HG02852 (cell line): Measurements from ENCODE around the gene SOX13.

Experiments
- ATAC-seq: cut with Tn5 transposase; IDR thresholded peaks from one replicate; pipeline ENCODE4 v1.9.1; 2021; ENCODE audit warnings: mild to moderate bottlenecking, moderate library complexity; ENCODE audit not compliant: unreplicated experiment

The SOX13 gene

DNA sequence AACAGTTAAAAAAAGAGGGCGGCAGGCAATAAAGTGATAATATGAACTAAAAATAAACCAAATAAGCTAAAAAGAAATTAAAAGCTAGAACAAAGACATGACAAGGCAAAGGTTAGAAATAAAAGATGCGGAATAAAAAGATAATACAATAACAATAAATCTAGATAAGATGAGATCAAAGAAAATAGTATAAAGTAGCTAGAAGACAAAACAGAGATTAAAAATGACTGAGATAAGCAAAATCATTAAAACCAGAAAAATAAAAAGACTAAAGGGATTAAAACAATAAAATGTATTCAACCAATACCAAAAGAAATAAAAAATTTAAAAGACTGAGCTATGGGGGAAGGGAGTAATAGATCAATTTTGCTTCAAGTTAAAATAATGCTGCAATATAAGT is 10.8 kb upstream of the SOX13 start:
- no peak for ATAC-seq

DNA sequence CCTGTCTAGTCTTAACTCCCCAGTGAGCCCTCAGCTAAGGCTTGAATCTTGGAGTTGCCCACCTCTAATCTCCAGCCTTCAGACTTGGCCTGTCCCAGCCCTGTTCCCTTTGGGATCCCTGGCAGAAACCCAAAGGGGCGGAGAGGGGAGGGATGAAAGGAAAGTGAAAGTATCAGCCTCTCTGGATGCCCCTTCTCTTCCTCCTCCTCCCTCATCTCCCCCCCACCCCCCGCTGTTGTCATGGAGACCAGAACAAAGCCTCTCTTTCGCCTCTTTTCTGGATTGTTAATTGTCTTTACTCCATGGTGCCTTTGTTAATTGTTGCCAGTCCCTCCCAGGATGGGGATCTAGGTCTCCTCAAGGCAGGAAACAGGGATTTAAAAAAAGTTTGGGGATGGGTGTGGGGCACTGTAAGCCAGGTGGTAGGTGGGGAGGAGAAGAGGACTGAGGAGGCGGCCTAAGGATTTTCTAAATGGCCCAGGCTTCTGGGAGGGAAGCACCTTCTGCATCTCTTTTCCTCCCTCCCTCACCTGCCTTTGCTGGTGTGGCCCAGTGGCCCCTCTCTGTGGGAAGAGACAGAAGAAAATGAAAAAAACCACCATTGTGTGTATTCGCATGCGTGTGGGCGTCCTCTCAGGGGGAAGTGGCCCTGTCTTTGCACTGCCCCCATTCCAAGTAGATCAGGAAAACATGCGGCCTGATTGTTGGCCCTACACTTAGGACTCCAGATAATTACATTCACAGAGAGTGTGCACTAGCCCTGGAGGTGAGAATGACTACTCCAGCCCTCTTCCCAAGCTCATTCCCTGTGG is 7.5 kb upstream of the SOX13 start:
- no peak for ATAC-seq

DNA sequence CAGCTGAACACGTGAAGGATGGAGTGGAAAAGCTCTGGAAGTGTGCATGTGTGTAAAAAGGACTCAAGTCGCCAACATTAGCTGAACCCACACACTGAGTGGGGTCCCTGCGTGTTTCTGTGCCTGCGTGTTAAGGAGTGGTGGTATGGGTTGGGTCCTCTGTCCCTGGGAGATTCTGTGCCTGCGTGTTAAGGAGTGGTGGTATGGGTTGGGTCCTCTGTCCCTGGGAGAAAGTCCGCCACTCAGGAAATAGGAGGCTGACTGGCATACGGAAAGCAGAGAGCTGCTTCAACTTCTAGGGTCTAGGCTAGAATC is 7.0 kb upstream of the SOX13 start:
- ATAC-seq, result no peak

DNA sequence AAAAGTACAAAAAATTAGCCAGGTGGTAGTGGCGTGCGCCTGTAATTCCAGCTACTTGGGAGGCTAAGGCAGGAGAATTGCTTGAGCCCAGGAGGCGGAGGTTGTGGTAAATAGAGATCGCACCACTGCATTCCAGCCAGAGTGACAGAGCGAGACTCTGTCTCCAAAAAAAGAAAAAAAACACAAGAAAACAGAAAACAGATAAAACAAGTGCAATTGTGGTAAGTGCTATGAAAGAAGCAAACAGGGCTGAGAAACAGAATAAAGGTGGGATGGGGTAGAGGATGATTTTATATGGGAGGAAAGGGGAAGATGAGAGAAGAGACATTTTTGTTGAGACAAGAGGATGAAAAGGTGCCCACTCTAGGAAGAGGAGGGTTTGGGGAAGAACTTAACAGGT is 5.0 kb upstream of the SOX13 start:
- no peak for ATAC-seq

DNA sequence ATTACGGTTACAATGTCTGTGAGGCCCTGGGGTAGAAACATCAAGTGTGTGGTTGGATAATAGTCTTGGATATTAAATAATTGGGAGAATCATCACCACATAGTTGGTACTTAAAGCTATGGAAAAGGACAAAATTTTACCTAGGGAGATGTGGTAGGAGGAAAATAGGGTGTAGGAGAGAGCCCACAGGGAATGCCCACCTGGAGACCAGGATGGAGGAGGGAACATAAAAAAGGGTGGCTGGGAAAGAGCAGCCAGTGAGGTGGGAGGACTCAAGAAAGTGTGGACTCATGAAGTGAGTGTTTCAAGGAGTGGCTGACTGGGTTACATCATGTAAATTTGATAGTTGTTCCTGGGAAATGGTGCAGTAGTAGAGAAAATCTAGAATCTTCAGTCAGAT is 3.0 kb upstream of the SOX13 start:
- no peak for ATAC-seq

DNA sequence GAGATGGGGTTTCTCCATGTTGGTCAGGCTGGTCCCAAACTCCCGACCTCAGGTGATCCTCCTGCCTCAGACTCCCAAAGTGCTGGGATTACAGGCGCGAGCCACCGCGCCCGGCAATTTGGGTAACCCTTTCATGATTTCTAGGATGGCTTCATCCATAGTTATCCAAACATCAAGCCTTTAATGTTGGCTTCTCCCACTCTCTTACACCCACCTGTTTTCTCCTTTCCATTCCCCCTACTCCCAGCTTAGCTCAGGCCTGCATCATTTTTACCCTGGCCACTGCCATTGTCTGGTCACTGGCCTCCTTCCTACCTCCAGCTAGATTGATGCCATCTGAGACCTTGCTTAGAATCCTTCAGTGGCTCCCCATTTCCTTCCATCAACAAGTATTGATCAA is 2.0 kb upstream of the SOX13 start:
- ATAC-seq, result no peak

DNA sequence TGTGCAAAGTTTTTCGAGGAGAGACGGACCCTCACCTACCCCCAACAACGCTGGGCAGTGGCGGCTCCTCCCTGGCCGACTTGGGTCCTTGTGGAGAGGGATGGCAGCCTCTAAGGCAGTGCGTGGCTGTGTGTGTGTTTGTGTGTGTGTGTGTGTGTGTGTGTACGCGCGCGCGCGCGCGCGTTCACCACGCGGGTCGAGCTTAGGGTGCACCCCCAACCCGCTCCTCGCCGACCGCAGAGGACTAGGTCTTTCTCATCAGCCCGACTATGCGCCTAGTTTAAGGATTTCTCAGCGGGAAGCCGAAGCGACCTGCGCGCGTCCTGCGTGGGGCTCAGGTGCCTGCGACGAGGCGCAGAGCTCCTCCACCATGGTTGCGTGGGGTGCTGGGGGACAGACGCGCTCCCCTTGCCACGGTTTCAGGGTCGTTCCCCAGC is 940 bp downstream of the SOX13 start:
- no peak for ATAC-seq

DNA sequence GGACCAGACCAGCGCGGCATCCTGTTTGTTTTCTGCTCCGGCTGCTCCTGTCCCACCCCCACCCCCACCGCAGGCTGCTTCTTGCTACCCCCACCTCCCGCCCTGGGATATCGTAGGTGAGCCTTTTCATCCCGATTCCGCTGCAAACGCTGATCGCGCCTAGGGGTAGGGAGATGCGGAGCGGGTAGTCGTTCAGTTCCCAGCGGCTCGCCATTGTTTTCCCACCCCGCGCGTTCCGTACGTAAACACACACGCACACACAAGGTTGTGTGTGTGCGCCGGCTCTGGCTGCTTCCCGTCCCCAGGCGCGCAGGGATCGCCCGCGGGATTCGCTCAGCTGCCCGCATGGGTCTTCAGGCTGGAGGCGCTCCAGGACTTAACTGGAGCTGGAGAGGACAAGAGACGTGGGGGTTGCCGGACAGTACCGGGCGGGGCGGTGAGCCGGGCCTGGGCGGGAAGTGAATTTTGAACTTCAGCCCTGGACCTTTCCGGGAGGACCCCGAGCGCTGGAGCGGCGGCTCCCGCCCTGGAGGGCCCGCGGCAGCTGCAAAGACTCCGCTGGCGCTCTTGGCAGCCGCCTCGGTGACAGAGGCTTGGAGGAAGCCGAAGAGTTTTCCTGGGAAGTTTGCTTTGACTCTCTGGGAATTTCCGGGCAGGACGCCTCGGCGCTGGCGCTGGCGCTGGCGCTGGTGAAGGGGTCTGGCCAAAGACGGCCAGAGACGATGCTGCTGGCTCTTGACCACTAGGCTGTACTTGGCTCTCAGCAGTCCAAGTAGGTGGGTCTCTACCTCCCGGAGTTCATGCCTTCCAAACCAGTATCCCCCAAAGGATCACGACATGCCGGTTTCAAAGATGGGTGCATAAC is 1.6 kb downstream of the SOX13 start:
- no peak for ATAC-seq

DNA sequence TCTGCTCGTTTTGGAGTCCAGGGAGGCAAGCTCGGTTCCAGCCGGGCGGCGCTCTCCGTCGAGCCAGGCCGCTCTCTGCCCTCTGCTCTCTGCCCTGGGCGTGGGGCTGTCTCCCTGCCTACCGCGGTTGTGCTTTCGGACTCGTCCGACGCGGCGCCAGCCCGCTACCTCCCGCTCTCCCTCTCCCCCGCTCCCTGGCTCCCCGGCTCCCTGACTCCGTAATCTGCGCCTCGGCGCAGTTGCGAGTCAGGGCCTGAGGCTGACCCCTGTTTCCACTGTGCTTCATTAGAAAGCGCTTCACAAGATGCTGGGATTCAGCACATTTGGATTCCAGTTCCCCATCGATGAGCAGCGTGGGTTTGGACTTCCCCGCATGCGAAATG is 2.2 kb downstream of the SOX13 start:
- ATAC-seq, result no peak

DNA sequence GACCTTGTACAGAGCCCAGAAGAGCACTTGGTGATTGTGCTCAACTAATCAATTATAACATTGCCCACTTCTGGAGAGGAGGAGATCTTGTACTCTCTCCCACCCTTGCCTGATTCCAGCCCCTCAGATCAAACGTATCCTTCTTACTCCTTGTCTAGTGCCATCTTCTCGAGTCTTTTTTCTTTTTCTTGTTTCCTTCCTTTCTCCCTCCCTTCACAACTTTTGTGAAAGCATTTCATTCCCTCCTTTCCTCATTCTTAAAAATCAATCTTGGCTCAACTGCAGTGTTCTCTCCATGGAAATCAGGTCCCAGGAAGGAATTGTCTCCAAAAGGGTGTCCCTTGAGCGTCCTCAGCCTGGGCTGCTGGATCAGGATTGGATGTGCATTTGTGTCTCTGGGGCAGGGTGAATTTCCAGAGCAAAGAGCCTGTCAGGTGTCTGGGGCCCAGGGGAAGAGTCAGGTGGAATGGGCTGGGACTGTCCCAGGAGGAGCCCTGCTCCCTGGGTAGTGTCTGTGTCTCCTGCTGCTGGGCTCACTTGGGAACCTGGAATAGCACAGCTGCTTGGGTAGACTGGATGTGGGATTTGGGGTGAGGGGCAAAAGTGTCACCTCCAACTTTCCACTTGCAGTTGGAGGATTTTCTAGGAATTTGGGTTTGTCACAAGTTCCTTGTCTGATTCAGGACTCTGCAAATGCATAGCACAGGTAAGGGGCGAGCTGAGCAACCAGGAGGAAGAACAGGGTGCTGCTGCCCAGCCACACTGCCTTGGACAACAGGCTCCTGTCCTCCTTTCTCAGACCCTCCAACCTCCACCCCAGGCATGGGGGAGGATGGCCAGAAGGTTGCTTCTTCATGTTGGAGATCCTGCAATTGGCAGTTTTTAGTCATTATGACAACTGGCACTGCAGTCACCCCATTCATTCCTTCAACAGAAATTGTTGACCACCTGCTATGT is 3.3 kb downstream of the SOX13 start:
- ATAC-seq, result no peak

DNA sequence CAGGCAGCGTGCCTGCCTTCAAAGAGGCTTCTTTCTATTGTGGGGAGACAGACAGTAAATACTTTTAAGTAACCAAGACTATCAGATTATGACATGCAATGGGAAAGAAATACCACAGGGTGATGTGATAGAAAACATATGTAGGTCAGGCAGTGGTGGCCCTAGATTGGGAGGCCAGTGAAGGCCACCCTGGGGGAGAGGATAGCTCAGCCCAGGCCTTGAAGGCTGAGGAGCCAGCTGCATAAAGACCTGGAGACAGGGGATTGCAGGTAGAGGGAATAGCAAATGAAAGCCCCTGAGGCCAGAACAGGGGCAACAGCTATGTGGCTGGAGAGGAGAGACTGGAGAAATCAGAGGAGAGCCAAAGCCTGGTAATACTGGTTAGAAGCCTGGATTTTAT is 4.0 kb downstream of the SOX13 start:
- ATAC-seq, result no peak

DNA sequence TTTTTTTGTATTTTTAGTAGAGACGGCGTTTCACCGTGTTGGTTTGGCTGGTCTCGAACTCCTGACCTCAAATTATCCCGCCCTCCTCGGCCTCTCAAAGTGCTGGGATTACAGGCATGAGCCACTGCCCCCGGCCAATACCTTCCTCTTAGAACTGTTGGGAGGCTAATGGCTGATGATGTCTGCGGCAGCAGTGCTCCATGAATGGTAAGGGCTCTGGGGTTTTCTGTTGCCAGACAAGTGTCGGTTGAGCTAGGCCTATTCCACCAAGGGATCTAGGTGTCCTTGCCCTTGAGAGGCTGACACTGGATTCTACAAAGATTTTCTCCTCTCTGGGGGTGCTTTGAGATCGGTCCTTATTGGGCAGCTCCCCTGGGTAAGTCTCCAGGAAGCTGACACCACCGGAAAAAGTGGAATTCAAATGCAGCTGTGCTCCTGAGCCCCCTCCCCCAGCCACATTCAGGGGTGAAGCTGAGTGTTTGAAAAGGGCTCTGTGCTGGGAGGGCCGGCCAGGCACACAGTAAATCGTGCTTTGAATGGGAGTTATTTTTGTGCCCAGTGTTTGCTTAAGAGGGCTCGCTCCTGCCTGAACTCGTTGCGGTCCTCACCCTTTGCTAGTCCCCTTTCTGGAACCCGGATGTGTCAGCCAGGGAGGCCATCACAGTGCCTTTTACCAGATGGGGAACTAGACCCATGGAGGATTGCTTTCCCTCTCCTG is 5.2 kb downstream of the SOX13 start:
- no peak for ATAC-seq

DNA sequence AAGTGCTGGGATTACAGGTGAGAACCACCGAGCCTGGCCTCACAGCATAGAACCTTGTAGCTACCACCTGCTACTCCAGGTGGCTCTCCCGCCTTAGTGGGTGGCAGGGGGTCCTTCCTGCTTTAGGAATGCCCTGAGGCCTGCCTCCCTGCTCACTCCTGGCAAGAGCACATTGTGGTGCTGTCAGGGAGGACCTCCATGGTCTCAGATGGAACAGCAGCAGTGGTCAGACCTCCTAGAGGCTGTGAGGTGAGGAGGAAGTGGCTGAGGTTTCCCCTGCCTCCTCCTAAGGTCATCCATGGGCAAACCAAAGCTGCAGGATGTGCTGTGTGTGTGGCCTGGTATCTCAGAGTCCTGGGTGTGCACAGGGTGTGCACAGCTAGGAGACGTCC is 6.7 kb downstream of the SOX13 start:
- no peak for ATAC-seq

DNA sequence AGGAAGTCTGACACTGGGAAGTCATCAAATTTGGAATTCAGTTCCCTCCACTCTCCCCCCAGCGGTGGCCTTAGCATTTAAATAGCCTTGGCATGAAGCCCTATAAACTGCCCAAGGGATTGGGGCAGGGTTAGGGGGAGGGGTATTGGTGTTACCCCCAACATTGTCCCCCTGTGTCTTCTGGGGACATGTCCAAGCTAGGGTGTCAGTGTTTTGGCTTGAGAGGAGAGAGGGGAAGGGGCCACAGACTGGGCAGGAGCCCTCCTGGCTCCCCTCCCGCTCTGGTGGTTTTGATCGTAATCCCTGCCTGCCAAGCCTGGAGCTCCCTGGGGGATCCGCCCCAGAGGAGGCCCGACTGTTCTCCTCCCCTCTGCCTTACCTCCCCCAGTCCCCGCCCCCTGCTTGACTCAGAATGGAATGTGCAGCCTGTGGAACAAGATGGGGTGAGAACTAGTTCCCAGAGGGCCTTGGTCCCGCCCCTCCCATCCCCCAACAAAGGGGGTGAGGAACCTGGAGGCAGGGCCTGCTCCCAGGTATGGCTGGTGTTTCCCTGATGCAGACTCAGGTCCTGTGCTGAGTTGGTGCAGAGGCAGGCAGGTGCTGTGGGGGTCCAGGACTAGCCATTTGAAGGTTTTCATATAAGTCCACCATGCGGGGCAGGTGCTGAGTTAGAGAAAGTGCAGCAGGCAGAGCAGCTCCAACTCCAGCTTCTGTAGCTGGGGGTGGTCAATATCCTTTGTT is 7.4 kb downstream of the SOX13 start:
- no peak for ATAC-seq

DNA sequence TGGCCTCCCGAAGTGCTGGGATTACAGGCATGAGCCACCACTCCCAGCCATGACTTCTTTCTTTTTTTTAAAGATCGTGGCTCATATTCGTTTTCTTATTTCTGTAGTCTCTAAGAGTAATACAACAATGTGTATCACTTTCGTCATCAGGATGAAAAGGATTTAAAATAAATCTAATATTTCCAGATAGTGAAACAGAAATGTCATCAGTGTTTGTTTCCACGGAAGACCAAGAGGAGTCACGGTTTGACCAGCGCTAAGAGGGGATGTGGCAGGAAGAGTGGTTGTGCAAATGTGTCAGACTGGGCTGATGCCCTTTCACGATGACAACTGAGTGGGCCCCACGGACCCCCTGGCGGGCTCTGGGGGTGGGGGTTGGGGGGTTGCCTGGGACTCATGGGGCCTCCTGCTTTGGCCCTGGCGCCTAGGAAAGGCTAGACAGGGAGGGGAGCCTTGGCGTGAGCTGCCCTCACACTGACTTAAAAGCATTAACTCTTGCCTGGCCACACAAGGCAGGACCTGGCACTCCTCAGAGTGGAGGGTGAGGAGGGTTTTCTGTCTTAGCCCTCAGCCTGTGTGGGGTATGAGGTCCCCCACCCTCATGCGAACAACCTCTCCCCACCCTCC is 8.4 kb downstream of the SOX13 start:
- ATAC-seq, result no peak

DNA sequence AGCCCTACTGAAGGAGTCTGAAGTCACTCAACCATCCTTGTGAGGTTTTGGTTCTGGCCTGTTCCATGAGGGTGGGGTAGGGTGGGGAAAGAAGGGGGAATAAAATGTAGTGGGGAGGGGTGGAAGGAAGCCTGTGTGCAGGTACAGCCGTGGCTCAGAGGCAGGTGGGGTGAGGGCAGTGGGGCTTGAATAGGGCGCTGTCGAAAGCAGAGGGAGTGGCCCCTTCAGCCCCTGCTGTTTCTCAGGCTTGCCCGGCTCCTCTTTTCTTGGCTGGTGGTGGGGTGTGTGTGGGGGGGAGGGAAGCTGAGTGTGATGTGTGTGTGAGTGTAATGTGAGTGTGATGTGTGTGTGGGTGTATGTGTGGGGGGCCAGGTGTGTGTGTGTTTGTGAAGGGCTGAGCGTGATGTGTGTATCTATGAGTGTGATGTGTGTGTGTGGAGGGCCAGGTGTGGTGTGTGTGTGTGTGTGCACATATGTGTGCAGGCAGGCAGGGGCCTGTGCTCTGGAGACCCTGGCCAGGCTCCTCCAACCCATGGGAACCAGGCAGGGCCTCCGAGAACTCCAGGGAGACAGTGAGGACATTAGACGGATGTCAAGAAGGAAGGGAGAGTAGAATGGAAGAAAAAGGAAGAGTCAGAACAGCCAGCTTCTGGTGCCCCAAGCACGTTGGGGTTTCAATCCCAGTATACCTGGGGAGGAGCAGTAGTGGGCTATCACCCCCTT is 9.0 kb downstream of the SOX13 start:
- ATAC-seq, result no peak

DNA sequence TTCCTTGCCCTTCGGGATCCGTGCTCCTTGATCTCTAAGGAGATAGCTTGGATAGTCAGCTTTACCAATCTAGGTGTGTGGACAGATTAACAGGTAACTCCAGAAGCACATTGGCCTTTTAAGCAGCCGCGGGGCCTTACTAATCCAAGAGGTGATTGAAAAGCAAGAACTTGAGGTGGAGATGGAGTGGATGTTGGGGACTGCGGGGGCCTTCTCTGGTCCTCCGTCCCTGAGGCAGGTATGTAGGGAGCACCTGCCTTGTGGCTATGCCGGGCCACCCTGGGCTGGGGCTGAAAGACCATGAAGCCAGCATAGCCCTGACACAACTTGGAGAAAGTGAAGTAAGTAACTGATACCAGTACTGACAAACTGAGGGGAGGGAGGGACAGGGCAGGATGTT is 10.6 kb downstream of the SOX13 start:
- no peak for ATAC-seq

DNA sequence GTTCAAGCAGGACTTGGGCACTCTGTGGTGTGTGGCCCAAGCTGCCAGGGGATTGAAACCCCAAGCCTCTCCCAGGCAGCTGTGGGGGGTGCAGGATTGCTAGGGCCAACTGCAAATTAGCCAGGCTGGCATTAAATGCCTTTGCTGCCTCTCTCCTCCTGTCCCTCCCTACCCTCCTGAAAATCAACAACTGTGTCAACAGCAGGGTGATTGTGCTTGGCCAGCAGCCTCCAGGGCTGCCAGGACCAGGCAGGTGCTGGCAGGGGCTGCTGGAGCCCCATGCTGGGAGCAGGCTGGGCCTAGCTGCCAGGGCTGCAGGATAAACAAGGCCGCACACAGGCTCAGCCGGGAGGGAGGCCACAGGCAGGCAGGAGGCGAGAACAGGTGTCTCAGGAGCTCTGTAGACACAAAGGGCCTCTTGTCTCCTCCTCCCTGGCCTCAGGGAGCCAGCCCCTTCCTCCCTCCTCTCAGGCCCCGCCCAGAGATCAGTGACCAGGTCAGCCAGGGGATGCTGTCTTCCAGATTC is 11.4 kb downstream of the SOX13 start:
- ATAC-seq, result no peak

DNA sequence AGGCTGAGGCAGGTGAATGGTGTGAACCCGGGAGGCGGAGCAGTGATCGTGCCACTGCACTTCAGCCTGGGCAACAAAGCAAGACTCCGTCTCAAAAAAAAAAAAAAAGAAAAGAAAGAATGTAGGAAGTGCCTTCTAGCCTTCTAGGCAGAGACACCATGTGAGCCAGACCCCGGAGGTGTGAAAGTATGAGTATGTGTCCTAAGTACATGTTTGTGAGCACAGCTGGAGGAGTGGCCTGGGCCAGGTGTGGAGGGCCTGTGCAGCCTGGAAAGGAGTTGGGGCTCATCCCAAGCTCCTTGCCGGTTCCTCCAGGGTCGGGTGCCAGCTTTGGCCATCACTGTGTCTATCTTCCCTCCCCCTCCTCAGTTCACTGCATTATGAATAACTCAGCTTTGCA is 13.0 kb downstream of the SOX13 start:
- no peak for ATAC-seq
